ENCODE measurements around the gene TCF3. TPM values are rescaled to one million over a fixed set of nuclear protein-coding genes. Genes with fewer than 3 reads are reported as not detected.

The TCF3 gene
- total RNA-seq, 1 donor from 2014 or later: 255 TPM

DNA sequence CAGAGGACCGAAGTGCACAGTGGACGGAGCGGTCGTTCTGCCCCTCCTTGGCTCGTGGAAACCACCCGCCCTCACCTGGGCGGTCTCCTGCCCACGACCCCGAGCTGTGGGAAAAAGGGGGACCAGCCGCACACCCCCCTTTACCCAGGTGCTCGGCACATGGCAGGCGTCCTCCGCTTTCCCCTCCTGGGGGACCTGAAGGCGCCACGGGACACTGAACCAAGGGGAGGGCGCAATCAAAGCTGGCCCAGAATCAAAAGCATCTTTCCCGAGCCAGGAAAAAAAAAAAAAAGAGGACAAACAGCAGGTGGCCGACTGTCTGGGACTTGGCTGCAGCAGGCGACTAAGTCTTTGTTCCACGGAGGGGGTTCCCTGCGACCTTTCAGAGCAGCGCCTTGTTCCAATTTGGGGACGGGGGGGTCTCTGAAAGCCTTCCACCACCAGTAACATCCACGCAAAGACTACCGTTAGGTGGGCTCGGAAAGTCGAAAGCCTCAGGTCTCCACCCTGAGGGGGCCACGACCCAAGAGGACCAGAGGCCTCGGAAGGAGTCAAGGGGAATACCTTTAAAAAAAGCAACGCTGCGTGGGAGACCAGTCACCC lies 60.9 kb downstream of the TCF3 start:
- Mint-ChIP-seq H3K27me3 (ENCODE audit: unreplicated experiment) (peaks cover 15% of the 10 kb centered on the region), H3K27ac (ENCODE audit: unreplicated experiment) (peak overlapping the region; percentile 67), H3K4me3 (ENCODE audit: unreplicated experiment) (peak overlapping the region; percentile 94), H3K9me3 (ENCODE audit: unreplicated experiment) (no peaks in the 10 kb centered on the region), H3K4me1 (ENCODE audit: unreplicated experiment) (peaks cover 7% of the 10 kb centered on the region), H3K36me3 (ENCODE audit: low read depth, unreplicated experiment) (no peaks in the 10 kb centered on the region)
- no peak for DNase-seq (ENCODE audit: low spot score)
- TF ChIP-seq, protein P1, sequence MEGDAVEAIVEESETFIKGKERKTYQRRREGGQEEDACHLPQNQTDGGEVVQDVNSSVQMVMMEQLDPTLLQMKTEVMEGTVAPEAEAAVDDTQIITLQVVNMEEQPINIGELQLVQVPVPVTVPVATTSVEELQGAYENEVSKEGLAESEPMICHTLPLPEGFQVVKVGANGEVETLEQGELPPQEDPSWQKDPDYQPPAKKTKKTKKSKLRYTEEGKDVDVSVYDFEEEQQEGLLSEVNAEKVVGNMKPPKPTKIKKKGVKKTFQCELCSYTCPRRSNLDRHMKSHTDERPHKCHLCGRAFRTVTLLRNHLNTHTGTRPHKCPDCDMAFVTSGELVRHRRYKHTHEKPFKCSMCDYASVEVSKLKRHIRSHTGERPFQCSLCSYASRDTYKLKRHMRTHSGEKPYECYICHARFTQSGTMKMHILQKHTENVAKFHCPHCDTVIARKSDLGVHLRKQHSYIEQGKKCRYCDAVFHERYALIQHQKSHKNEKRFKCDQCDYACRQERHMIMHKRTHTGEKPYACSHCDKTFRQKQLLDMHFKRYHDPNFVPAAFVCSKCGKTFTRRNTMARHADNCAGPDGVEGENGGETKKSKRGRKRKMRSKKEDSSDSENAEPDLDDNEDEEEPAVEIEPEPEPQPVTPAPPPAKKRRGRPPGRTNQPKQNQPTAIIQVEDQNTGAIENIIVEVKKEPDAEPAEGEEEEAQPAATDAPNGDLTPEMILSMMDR (IDR thresholded peaks at IDR 0.05; ENCODE audit: unreplicated experiment): no peak

DNA sequence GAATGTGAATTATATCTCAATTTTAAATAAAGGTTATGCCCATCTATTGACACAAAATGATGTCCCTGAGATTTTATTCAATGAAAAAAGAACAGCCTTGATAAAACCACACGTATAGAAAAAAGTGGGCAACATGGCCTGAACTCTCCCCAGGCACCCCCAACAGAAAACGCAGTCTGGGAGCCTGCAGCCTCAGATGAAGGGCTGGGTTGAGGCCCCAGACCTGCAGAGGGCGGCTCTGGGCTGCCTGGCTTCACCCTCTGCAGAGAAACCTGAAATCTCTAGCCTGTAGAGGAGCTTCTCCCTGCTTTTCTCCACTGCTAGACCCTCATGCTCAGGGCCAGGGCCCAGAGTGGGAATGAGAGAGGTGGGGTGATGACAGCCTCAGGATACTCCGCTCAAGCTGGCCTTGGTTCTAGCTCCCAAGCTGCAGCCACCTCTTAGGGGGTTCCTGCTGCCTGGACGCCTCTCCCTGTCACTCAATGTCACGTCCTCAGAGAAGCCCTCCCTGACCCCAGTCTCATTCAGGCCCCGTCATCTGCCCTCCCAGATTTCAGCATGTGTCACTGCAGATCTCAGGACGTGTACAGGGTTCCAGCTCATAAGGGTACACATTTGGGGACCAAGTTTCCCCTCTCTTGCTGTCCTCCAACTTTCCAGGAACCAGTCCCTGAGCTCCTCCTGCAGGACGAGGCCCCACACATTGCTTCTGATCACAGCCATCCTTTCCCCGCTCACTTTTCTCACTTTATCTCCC lies 61.6 kb downstream of the TCF3 start:
- Mint-ChIP-seq H3K9me3 (ENCODE audit: unreplicated experiment) (no peaks in the 10 kb centered on the region), H3K36me3 (ENCODE audit: low read depth, unreplicated experiment) (peaks cover 4% of the 10 kb centered on the region), H3K27me3 (ENCODE audit: unreplicated experiment) (peaks cover 15% of the 10 kb centered on the region), H3K27ac (ENCODE audit: unreplicated experiment) (peak overlapping the region; percentile 67), H3K4me3 (ENCODE audit: unreplicated experiment) (peak overlapping the region; percentile 94), H3K4me1 (ENCODE audit: unreplicated experiment) (peaks cover 11% of the 10 kb centered on the region)
- TF ChIP-seq, protein P1 (IDR thresholded peaks at IDR 0.05; ENCODE audit: unreplicated experiment): no peak
- DNase-seq (ENCODE audit: low spot score): no peak

DNA sequence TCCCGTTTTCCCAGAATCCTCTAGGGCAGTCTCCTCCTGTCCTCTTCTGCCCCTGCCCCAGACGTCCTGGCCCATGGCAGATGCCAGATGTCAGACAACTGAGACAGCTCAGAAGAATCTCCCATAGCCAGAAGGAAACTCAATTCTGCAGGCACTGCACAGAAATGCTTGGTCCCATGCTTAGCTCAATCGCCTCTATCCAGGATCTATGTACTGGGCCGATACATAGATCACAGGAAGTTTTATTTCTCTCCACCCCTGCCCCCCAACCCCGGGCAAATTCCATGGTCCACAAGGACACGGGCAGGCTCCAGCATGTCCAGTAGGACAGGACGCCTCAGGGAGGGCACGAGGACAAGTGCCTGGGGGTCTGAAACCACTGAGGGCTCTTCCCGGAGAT lies 64.5 kb downstream of the TCF3 start:
- Mint-ChIP-seq H3K9me3 (ENCODE audit: unreplicated experiment) (no peaks in the 10 kb centered on the region), H3K4me1 (ENCODE audit: unreplicated experiment) (peaks cover 11% of the 10 kb centered on the region), H3K27ac (ENCODE audit: unreplicated experiment) (no peak overlapping the region), H3K27me3 (ENCODE audit: unreplicated experiment) (peaks cover 16% of the 10 kb centered on the region), H3K4me3 (ENCODE audit: unreplicated experiment) (no peak overlapping the region), H3K36me3 (ENCODE audit: low read depth, unreplicated experiment) (peaks cover 11% of the 10 kb centered on the region)
- no peak for DNase-seq (ENCODE audit: low spot score)
- TF ChIP-seq, protein P1 (IDR thresholded peaks at IDR 0.05; ENCODE audit: unreplicated experiment): no peak

GRCh38 chr19:1585243-1585580 lies 67.2 kb downstream of the TCF3 start:
- TF ChIP-seq, protein P1 (IDR thresholded peaks at IDR 0.05; ENCODE audit: unreplicated experiment): no peak
- Mint-ChIP-seq H3K27ac (ENCODE audit: unreplicated experiment) (no peak overlapping the region), H3K9me3 (ENCODE audit: unreplicated experiment) (no peaks in the 10 kb centered on the region), H3K4me3 (ENCODE audit: unreplicated experiment) (no peak overlapping the region), H3K36me3 (ENCODE audit: low read depth, unreplicated experiment) (peaks cover 11% of the 10 kb centered on the region), H3K4me1 (ENCODE audit: unreplicated experiment) (peaks cover 4% of the 10 kb centered on the region), H3K27me3 (ENCODE audit: unreplicated experiment) (peaks cover 5% of the 10 kb centered on the region)
- DNase-seq (ENCODE audit: low spot score): no peak
